ENCODE measurements around the gene MYBPH.

- TF ChIP-seq CTCF (conservative IDR thresholded peaks at IDR 0.05; ENCODE audit: low read length) (no peak), EZH2phosphoT487 (IDR thresholded peaks at IDR 0.05; ENCODE audit: borderline replicate concordance, low read depth, low read length) (no peak)
Measured at GRCh38 chr1:203181586-203182386, 6.2 kb upstream of the MYBPH start.
